Left lung (tissue), 10 donors: ENCODE results near the gene ITGA2. TPM values are rescaled to one million over a fixed set of nuclear protein-coding genes. Genes with fewer than 3 reads are reported as not detected.

Experiments used
- ATAC-seq: fragments of 200-7000 bp; cut with Tn5 transposase; one replicate; pipeline ENCODE4 v1.9.1; 2020; ENCODE audit warnings: moderate library complexity
- DNase-seq, 4 donors: peaks; one replicate each; pipeline ENCODE4 v3.0.0-alpha.2; 2013 to 2020
- H3K27ac ChIP-seq, 2 donors: fragments of 200-600 bp; sonication (generic) in 1 of 2; one replicate each; pipeline versions ENCODE4 v1.5.0 to v1.8.0; 2020 to 2021
- H3K27me3 ChIP-seq, 2 donors: fragments of 200-600 bp; sonication (generic) in 1 of 2; one replicate each; pipeline versions ENCODE4 v1.5.0 to v1.8.0; 2020 to 2021
- H3K36me3 ChIP-seq, 2 donors: fragments of 200-600 bp; sonication (generic) in 1 of 2; one replicate each; pipeline versions ENCODE4 v1.5.0 to v1.8.0; 2020 to 2021
- H3K4me1 ChIP-seq, 2 donors: fragments of 200-600 bp; one replicate each; pipeline ENCODE4 v1.8.0; 2021
- H3K4me3 ChIP-seq, 2 donors: fragments of 200-600 bp; sonication (generic) in 1 of 2; one replicate each; pipeline versions ENCODE4 v1.5.0 to v1.8.0; 2020 to 2021; ENCODE audit warnings: mild to moderate bottlenecking in 1 of 2
- H3K9me3 ChIP-seq, 2 donors: fragments of 200-600 bp; sonication (generic) in 1 of 2; one replicate each; pipeline versions ENCODE4 v1.5.0 to v1.8.0; 2020 to 2021
- CTCF ChIP-seq, 2 donors: fragments of 200-600 bp; sonication (generic) in 1 of 2; IDR thresholded peaks; one replicate each; pipeline versions ENCODE4 v1.5.0 to v1.8.0; 2021; ENCODE audit warnings: antibody characterized with exemption in 2 of 2
- intact Hi-C, 2 donors: fragments of 100-400 bp; cut with DNase I; formaldehyde crosslinking; loops; one replicate each; pipeline versions ENCODE4 v1.11.2 to v1.14.2; 2022
- polyA plus RNA-seq, 6 donors: library from polyadenylated mRNA; unstranded; fragments of 120-200 nt; gene quantifications; one replicate each; pipeline ENCODE4 v1.2.1, GENCODE V29; 2013; ENCODE audit not compliant: insufficient read length in 6 of 6
- total RNA-seq, 2 donors: library from RNA; stranded (reverse); fragmentation: NEBNext Ultra II Directional; extraction: Animal tissue kit (Norgen Biotek cat#: 25700); gene quantifications; one replicate each; pipeline ENCODE4 v1.2.1, GENCODE V29; 2021
- donor health status: DM: no; HTN: yes; CAD: no.
- donor health status: DM: no; HTN: no; CAD: no.

Gene ITGA2
- total and polyA plus RNA-seq, 8 donors: 32.4 to 63.0 (median 48.3) TPM

- no peaks in the 10 kb centered on the region for H3K36me3 ChIP-seq
- no peak for TF ChIP-seq CTCF (IDR thresholded peaks at IDR 0.05)
- intact Hi-C loops: no loop called here
- H3K4me1 ChIP-seq: no peaks in the 10 kb centered on the region
- H3K9me3 ChIP-seq: no peaks in the 10 kb centered on the region
- H3K27ac ChIP-seq: no peak overlapping the region
- ATAC-seq (no peak), DNase-seq (no peak)
- no peaks in the 10 kb centered on the region for H3K27me3 ChIP-seq
- no peak overlapping the region for H3K4me3 ChIP-seq
Measured at GRCh38 chr5:53133020-53133419, 143.9 kb downstream of the ITGA2 start.

Other genes starting within 250 kb of the ITGA2 start
- gene ITGA1, start 201.4 kb upstream of the ITGA2 start, total RNA-seq: 100 to 1,000 TPM in 1 of 2 donors, 10 to 100 TPM in 1; 87.5 to 127 TPM
- gene ITGA1, start 201.4 kb upstream of the ITGA2 start, polyA plus RNA-seq: 10 to 100 TPM; 67.8 to 93.5 (median 84.8) TPM
- 10 to 100 TPM; 40.9 to 47.6 TPM for gene PELO, start 201.4 kb upstream of the ITGA2 start, total RNA-seq
- gene PELO, start 201.4 kb upstream of the ITGA2 start, polyA plus RNA-seq: 10 to 100 TPM; 19.9 to 25.4 (median 23.2) TPM
- gene MOCS2, start 120.4 kb downstream of the ITGA2 start, total RNA-seq: 10 to 100 TPM; 38.8 to 39.0 TPM
- gene MOCS2, start 120.4 kb downstream of the ITGA2 start, polyA plus RNA-seq: 10 to 100 TPM; 42.9 to 53.8 (median 45.7) TPM